GM19372 (cell line): ENCODE data around the gene ADAT2.

Source experiments
- ATAC-seq: cut with Tn5 transposase; IDR thresholded peaks from one replicate; pipeline ENCODE4 v1.9.1; 2021; ENCODE audit warnings: mild to moderate bottlenecking, low read depth, moderate library complexity; ENCODE audit not compliant: unreplicated experiment

ADAT2 gene

DNA sequence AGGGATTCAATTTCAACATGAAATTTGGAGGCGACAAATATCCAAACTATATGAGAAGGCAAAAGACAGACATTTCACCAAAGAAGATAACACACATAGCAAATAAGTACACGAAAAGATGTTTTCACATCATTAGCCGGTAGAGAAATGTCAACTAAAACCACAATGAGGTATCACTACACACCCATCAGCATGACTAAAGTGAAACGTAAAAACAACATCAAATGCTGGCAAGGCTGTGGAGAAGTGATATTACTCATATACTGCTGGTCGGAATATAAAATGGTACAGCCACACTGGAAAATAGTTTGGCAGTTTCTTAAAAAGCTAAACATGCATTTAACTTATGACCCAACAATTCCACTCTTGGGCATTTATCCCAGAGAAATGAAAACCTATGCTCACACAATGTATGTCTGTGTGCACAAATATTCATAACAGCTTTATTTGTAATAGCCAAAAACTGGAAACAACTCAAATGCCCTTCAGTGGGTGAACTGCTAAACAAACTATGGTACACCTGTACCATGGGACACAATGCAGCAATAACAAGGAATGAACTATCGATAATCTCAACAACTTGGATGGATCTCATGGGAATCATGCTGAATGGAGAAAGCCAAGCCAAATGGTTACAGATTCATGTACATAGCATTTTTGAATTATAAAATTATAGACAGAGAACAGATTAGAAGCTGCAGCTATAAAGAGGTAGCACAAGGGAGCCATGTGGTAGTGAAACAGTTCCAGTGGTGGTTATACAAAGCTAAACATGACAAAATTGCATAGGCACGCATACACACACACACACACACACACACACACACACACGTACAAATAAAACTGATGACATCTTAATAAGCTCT is 8.6 kb downstream of the ADAT2 start:
- ATAC-seq = no peak

DNA sequence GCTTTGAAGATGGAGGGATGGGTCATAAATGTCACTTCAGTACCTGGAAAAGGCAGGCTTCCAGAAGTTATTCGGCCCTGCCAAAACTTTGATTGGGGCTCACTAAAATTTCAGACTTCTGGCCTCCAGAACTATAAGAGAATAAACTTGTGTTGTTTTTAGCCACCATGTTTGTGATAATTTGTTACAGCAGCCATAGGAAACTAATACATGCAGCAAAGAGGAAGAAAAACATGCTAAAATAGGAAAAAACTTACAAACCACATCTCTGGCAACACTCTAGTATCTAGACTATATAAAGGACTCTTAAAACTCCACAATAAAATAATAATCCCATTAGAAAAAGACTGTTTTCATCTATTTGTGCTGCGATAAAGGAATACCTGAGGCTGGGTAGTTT is 9.5 kb downstream of the ADAT2 start:
- no peak for ATAC-seq

GRCh38 chr6:143432588-143432987 is 17.9 kb downstream of the ADAT2 start:
- ATAC-seq = no peak

DNA sequence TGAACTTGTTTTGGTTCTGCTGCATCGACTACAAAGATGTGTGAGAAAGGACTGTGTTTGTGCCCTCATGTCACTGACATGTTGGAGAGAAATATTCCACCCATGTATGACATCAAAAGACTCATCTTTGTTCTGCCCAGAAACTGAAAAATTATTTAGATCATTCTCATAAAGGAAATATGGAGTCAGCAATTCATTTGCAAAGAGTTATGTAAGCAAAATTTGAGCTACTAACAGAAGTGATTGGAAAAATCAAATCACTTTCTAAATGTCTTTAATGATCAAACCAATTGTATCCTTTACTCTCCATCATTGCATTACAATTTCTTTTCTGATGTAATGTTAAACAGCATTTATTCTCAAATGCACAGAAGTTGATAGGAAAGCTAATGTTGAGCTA is 19.3 kb downstream of the ADAT2 start:
- no peak for ATAC-seq

GRCh38 chr6:143429970-143430369 is 20.5 kb downstream of the ADAT2 start:
- no peak for ATAC-seq

- ATAC-seq = peak; percentile 100
These were observed 23.2 kb downstream of the ADAT2 start for GRCh38 chr6:143427109-143427817.

GRCh38 chr6:143426026-143426425 is 24.5 kb downstream of the ADAT2 start:
- ATAC-seq = no peak

DNA sequence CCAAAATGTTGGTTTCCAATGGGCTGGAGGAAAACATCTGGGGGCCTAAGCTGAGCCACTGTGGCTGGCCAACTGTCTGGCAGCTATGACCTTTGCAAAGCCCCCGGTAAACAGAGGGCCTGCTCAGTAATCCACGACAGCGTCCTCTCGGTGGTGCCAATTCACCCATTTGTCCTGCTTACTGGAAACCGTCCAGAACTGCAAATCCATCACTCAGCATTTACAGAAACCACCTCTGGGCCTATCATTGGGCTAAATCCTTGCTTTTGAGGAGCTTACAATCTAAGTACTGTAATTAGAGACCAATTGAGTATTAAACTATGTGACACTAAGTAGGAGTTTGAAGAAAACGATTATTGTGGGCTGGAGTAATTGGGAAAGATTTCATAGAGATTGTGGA is 31.0 kb downstream of the ADAT2 start:
- no peak for ATAC-seq

DNA sequence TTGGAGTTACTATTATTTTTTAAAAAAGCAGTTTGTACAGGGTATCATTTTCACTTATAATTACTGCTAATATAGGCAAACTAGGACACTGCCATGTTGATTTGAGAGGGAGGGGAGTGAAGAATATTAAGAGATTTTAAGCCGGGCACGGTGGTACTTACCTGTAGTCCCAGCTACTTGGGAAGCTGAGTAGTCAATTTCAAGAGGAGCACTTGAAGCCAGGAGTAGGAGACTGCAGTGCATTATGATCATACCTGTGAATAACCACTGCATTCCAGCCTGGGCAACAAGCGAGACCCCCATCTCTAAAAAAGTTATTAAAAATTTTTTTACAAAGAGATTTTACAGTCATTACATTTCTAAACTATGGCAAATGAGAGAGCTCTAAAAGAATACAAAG is 35.7 kb downstream of the ADAT2 start:
- ATAC-seq = no peak

- no peak for ATAC-seq
These were observed 39.6 kb downstream of the ADAT2 start for GRCh38 chr6:143410859-143411270.

- no peak for ATAC-seq
These were observed 41.7 kb downstream of the ADAT2 start for GRCh38 chr6:143408787-143409162.

GRCh38 chr6:143408151-143408786 is 42.2 kb downstream of the ADAT2 start:
- ATAC-seq = no peak

GRCh38 chr6:143406673-143407072 is 43.8 kb downstream of the ADAT2 start:
- no peak for ATAC-seq

DNA sequence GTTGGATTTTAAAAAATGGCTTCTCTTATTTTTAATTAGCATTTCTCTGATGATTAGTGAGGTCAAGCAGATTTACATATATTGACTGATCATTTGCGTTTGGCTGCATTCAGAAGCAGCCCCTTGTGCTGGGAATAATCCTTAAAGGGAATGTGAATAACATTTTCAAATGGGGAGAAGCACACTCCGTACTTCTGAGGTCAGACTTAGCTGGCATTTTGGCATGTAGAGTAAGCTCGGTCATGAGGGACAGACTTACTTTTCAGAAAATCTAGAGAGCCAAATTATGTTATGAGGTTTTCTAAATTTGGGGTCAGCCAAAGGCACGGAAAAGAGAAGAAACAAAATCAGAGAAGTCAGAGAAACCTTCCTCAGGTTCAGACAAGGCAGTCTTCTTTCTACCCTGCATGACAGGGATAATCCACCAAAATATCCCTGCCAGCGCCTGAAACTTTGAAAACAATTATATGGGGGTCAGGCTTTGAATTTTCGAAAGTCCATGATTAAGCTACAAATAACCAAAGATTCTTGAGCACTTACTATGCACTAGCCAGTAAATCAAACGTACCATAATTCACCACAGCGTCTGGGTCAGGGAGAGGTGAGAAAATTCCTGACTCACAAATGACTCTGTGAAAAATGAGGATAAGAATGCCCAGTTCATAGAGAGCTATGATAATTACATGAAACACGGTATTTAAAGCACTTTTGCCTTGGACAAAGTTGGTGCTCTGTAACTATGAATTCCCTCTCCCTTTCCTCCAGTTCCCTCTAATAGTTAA is 44.9 kb downstream of the ADAT2 start:
- no peak for ATAC-seq

DNA sequence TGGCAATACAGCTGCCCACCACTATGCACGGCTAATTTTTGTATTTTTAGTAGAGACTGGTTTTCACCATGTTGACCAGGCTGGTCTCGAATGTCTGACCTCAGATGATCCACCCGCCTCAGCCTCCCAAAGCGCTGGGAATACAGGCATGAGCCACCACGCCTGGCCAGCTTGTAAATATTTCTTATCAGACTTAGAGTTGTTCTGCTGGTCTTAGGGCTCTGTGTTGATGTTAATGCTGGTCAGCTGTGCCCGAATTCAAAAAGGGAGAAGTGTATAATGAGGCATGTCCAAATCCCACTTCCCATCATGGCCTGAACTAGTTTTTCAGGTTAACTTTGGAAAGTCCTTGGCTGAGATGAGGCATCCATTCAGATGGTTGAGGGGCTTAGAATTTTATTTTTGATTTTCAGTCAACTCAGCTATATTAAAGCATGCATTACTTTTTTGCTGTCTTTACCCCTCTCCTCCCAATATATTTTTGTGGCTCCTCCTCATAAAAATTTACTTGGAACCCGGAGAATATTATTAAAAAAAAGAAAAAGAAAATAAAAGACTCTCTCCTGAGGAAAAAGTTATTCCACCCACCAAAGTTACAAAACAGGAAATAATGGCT is 47.7 kb downstream of the ADAT2 start:
- no peak for ATAC-seq

GRCh38 chr6:143401636-143402370 is 48.7 kb downstream of the ADAT2 start:
- no peak for ATAC-seq

DNA sequence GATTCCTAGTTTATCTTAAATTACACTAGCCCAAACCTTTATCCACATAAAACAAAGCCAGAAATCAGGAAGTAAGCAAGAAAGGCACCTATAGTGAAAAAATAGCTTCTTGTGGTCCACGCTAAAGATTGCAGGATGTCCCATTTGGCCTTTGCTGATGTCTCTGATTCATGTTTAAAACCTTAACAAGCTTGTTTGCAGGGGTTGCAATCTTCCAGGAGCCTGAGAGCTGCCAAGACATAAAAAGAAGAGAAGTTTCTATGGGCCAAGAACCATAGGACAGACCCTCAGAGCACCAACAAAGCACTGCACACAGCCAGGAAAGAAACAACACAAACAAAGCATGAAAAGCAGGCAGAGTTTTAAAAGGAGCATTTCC is 49.4 kb downstream of the ADAT2 start:
- ATAC-seq = no peak

DNA sequence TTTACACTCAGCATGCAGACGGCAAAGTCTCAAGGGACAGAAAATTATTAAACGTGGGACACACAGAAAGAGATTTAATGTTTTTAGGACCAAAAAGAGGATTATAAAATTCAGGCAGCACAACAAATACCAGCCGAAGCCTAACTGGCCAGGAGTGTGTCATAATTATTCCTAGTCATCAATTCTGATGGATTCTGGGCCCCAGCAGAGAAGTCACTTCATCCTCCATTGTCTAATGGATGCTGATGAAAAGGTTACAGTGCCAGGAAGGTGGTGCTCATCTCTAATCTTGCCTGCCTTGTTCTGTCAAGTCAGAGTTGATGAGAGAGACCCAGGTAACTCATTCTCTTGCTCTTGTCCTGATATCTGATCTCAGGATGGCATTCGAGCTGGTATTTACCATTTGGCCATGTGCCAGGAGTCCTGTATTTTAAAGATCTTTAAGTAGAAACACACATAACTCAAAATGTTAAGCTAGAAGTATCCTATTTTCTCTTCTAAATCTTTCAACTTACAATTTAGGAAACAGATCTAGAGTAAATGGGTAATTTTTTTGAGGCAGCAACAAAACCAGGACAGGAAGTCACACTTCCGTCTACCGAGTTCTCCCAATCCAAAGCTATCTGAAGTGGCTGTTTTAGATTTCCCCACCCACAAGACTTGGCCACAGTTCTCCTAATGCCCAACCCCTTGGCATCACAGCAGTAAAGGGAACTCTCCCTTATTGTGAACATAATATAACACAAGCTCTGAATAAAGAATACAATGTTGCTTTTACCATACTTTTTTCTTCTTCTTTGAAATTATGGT is 50.0 kb downstream of the ADAT2 start:
- no peak for ATAC-seq

GRCh38 chr6:143399775-143400174 is 50.7 kb downstream of the ADAT2 start:
- no peak for ATAC-seq
